ENCODE results near the gene FHL1.
"Not testable (repeated sequence)": the region's sequence is repeated elsewhere in the genome, so short reads cannot be mapped to it uniquely, and the experiment has no call there.

Gene FHL1

DNA sequence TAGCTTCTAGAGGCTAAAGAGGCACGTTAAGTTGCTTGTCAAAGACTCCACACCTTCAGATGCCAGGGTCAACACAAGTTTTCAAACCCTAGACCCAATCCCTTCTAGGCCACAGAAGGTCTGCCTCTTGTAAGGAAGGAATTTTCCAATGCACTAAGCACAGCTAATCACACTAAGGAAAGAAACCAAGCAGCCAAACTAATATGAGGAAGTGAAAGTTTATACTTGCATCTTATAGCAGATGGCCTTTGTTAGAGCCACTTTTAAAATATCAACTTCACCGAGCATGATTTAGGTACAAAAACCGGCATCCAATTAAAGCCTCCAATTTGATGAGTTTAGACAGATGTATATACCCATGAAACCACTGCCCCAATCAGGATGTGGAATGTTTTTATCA, 9.9 kb downstream of the FHL1 start:
- no peak for TF ChIP-seq Cebpa-rat (IDR thresholded peaks at IDR 0.05)
- peaks cover 95 to 100% (median 100%) of the 10 kb centered on the region in 11 experiments for H3K27me3 ChIP-seq
- peak overlapping the region in 7 of 11 experiments; percentile 26 to 64 (median 60); a peak in 14 of 22 replicates for H3K27ac ChIP-seq
- H3K9me3 ChIP-seq (replicated peaks in 1 of 11) = no peaks in the 10 kb centered on the region
- peak overlapping the region; percentile 21 to 61 (median 51); a peak in 21 of 22 replicates for H3K4me2 ChIP-seq
- no peak overlapping the region for H3K4me3 ChIP-seq
- peak overlapping the region in 6 of 11 experiments; percentile 4 to 39 (median 34); a peak in 5 of 22 replicates for H3K9ac ChIP-seq
- no peaks in the 10 kb centered on the region for H3K36me3 ChIP-seq
- H3K4me1 ChIP-seq = peaks cover 13 to 58% (median 35%) of the 10 kb centered on the region in 10 experiments
- H4K20me1 ChIP-seq = peaks cover 0 to 18% (median 0%) of the 10 kb centered on the region in 11 experiments; a peak in 7 of 22 replicates

DNA sequence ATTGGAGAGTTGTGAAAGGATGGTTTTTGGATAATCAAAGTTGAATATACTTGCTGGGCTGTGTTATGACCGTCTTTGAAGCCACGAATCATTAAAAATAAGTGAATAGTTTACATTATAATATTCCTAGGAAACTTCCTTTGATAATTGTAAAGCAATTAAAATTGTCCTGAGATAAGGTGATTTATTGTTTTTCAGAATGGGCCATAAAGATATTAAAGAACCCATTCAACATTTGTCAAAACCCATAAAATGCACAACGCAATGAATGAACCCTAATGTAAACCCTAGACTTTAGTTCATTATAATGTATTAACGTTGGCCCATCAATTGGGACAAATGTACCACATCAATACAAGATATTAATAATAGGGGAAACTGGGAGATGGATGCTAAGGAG, 11.4 kb downstream of the FHL1 start:
- peaks cover 17 to 64% (median 35%) of the 10 kb centered on the region in 10 experiments for H3K4me1 ChIP-seq
- no peaks in the 10 kb centered on the region for H3K36me3 ChIP-seq
- peaks cover 97 to 100% (median 100%) of the 10 kb centered on the region in 11 experiments for H3K27me3 ChIP-seq
- peaks cover 0 to 20% (median 5%) of the 10 kb centered on the region in 11 experiments; a peak in 9 of 22 replicates for H4K20me1 ChIP-seq
- no peak overlapping the region for H3K4me3 ChIP-seq
- peak overlapping the region in 5 of 11 experiments; percentile 30 to 70 (median 63); a peak in 10 of 22 replicates for H3K27ac ChIP-seq
- peak overlapping the region in 3 of 11 experiments; percentile 20 to 58 (median 51); a peak in 6 of 22 replicates for H3K4me2 ChIP-seq
- H3K9me3 ChIP-seq (replicated peaks in 1 of 11) = no peaks in the 10 kb centered on the region
- H3K9ac ChIP-seq = no peak overlapping the region
- no peak for TF ChIP-seq Cebpa-rat (IDR thresholded peaks at IDR 0.05)

DNA sequence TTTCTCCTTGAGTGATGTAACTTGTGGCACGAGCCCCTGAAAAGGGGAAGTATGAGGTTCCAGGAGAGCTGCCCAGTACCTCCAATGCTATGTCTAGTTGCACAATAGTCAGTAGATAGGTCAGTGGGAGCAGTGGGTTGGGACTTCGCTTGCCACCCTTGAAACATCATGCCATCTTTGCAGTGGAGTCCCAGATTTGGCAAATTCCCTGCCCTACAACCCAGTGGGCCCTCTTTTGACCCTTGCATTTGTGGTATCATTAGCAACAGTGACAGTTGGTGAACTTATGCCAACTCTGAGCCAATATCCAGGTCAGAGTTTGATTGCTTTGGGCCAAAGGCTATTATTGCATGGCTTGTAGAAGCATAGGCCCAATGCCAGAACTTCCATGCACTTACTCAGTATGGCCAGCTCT, 12.3 kb downstream of the FHL1 start:
- peaks cover 98 to 100% (median 100%) of the 10 kb centered on the region in 11 experiments for H3K27me3 ChIP-seq
- peak overlapping the region in 1 of 11 experiments; percentile 51; a peak in 1 of 22 replicates for H3K9ac ChIP-seq
- peak overlapping the region in 6 of 11 experiments; percentile 12 to 70 (median 63); a peak in 11 of 22 replicates for H3K27ac ChIP-seq
- peak in 8 of 11 experiments; percentile 14 to 83 (median 63); a peak in 10 of 22 replicates for TF ChIP-seq Cebpa-rat (IDR thresholded peaks at IDR 0.05)
- H3K4me1 ChIP-seq = peaks cover 17 to 64% (median 35%) of the 10 kb centered on the region in 10 experiments
- H3K4me3 ChIP-seq = no peak overlapping the region
- no peaks in the 10 kb centered on the region for H3K9me3 ChIP-seq (replicated peaks in 1 of 11)
- no peaks in the 10 kb centered on the region for H3K36me3 ChIP-seq
- H3K4me2 ChIP-seq = peak overlapping the region in 9 of 11 experiments; percentile 1 to 64 (median 51); a peak in 16 of 22 replicates
- H4K20me1 ChIP-seq = peaks cover 0 to 19% (median 5%) of the 10 kb centered on the region in 11 experiments; a peak in 9 of 22 replicates

DNA sequence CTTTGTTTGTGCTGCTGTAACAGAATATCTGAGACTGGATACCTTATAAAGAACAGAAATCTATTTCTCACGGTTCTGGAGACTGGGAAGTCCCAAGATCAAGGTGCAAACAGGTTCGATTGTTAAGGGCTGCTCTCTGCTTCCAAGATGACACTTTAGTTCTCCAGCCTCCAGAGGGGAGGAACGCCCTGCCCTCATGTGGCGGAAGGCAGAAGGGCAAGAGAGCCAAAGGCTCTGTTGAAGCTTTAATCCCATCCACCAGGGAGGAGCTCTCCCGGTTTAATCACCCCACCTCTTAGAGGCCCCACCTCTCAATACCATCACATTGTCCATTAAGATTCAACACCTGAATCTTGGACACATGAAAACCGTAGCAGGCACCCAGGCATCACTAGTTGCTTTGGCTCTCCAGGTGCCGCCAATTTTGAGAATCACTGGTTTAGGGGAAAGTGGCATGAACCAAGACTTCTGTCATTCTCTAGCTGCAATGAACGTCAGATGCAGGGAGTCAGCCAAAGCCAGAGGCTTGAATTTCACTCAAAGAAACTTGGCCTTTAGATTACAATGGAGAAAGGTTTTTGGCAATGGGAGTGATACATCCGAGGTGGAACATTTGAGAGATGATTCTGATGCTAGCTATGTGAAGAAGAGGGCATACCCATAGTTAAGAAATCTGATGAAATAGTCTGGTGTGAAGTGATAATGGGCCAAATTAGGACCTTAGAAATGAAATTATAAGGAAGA, 15.7 kb downstream of the FHL1 start:
- H3K4me3 ChIP-seq = no peak overlapping the region
- peaks cover 0 to 31% (median 5%) of the 10 kb centered on the region in 11 experiments; a peak in 9 of 22 replicates for H4K20me1 ChIP-seq
- H3K4me1 ChIP-seq = peaks cover 5 to 37% (median 18%) of the 10 kb centered on the region in 10 experiments; a peak in 19 of 20 replicates
- H3K9me3 ChIP-seq (replicated peaks in 1 of 11) = no peaks in the 10 kb centered on the region
- H3K36me3 ChIP-seq = no peaks in the 10 kb centered on the region
- H3K4me2 ChIP-seq = no peak overlapping the region
- H3K27ac ChIP-seq = no peak overlapping the region
- H3K9ac ChIP-seq = no peak overlapping the region
- peaks cover 95 to 100% (median 98%) of the 10 kb centered on the region in 11 experiments for H3K27me3 ChIP-seq
- no peak for TF ChIP-seq Cebpa-rat (IDR thresholded peaks at IDR 0.05)

DNA sequence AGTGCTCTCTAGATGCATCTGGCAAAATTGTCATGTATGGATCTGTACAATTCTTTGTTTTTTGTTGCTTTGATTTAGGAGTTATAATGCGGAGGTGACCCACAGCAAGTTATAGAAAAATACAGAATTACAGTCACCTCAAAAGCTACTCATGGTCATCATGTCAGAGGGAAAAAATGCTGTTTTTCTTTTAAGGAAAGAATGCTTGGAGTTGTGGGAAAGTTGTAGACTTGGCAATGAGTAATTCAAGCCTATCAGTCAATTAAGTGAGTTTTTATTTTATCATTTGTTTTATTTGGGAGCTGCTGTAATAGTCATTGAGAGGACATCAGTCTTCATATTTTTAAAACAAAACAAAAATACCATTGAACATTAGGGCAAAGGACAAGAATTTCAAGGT, 16.4 kb downstream of the FHL1 start:
- no peak overlapping the region for H3K9ac ChIP-seq
- no peak overlapping the region for H3K27ac ChIP-seq
- H4K20me1 ChIP-seq = peaks cover 0 to 34% (median 5%) of the 10 kb centered on the region in 11 experiments; a peak in 9 of 22 replicates
- H3K4me3 ChIP-seq = no peak overlapping the region
- H3K9me3 ChIP-seq (replicated peaks in 1 of 11) = no peaks in the 10 kb centered on the region
- peaks cover 8 to 35% (median 18%) of the 10 kb centered on the region in 10 experiments for H3K4me1 ChIP-seq
- H3K4me2 ChIP-seq = no peak overlapping the region
- TF ChIP-seq Cebpa-rat (IDR thresholded peaks at IDR 0.05) = no peak
- peaks cover 93 to 100% (median 98%) of the 10 kb centered on the region in 11 experiments for H3K27me3 ChIP-seq
- H3K36me3 ChIP-seq = no peaks in the 10 kb centered on the region

DNA sequence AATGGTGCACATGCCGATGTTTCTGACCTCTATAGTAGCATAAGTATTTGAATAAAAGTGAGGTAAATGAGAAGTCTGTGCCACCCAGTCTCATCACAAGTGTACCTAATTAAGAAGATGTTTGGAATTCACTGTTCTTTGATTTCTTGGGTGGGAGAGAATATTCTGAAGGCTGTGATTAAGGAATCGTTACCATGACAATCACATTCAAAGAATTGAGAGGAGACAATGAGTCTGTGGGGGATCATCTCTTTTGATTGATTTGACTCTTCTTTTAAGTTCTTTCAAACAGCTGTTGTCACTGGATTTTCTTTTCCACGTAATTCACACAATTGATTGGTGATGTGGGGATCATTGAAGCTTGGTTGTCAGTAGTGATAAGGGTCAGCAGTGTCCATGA, 18.1 kb downstream of the FHL1 start:
- H3K9me3 ChIP-seq (replicated peaks in 1 of 11) = no peaks in the 10 kb centered on the region
- no peak overlapping the region for H3K9ac ChIP-seq
- H4K20me1 ChIP-seq = peaks cover 0 to 41% (median 5%) of the 10 kb centered on the region in 11 experiments; a peak in 12 of 22 replicates
- no peak overlapping the region for H3K4me2 ChIP-seq
- H3K36me3 ChIP-seq = peaks cover 0 to 4% (median 0%) of the 10 kb centered on the region in 11 experiments; a peak in 1 of 22 replicates
- H3K27ac ChIP-seq = no peak overlapping the region
- TF ChIP-seq Cebpa-rat (IDR thresholded peaks at IDR 0.05) = no peak
- H3K27me3 ChIP-seq = peaks cover 95 to 100% (median 98%) of the 10 kb centered on the region in 11 experiments
- peaks cover 0 to 25% (median 16%) of the 10 kb centered on the region in 10 experiments; a peak in 16 of 20 replicates for H3K4me1 ChIP-seq
- no peak overlapping the region for H3K4me3 ChIP-seq

DNA sequence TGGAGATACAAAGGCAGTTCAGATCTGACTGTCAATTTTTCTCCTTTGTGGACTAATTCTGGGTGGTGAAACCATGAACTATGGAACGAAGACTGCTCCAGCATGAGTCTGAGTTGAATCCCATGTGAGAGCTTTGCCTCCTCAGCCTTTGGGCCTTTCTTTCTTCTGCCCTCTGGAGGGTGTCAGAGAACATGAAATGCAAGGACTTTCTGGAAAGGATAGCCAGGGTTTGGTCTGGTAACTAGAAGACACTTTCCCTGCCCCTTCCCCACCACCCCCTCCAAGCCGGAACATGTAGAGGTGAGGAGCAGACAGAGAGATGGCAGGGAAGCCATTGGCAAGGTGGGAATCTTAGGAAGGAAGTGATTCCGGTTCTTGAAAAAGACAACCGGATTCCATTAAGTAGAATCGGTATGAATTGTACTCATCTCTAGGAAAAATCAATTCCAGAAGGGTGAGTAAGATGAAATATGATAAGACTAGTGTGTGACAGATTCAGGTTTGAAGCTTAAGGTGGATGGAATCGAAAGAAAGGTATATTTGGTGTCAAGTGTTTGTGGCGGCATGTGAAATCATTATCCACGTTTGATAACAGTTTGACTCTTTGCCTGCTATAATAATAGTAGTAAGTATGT, 19.0 kb downstream of the FHL1 start:
- no peak overlapping the region for H3K4me2 ChIP-seq
- H3K27me3 ChIP-seq = peaks cover 95 to 100% (median 98%) of the 10 kb centered on the region in 11 experiments
- H3K9ac ChIP-seq = no peak overlapping the region
- peaks cover 0 to 7% (median 0%) of the 10 kb centered on the region in 11 experiments; a peak in 1 of 22 replicates for H3K36me3 ChIP-seq
- H3K4me1 ChIP-seq = peaks cover 0 to 27% (median 16%) of the 10 kb centered on the region in 10 experiments; a peak in 16 of 20 replicates
- no peaks in the 10 kb centered on the region for H3K9me3 ChIP-seq (replicated peaks in 1 of 11)
- TF ChIP-seq Cebpa-rat (IDR thresholded peaks at IDR 0.05) = no peak
- no peak overlapping the region for H3K27ac ChIP-seq
- peaks cover 0 to 40% (median 5%) of the 10 kb centered on the region in 11 experiments; a peak in 12 of 22 replicates for H4K20me1 ChIP-seq
- no peak overlapping the region for H3K4me3 ChIP-seq

DNA sequence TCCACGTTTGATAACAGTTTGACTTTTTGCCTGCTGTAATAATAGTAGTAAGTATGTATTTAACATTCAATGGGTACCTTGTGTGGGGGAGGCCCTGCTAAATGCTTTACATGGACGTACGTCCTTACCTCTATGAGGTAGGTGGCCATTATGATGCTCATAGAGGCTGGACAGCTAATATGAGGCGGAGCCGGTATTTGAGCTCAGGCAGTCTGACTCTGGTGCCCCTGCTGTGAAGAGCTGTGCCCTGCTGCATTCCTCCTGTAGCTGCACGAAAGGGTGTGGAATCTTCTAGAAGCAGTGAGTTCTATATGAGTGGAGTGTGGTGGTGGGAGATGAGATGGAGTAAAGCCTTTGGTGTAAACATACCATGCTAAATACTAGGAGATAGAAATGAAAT, 20.7 kb downstream of the FHL1 start:
- H3K9me3 ChIP-seq (replicated peaks in 1 of 11); H3K27ac ChIP-seq; H3K9ac ChIP-seq; H3K4me3 ChIP-seq: not testable (repeated sequence)
- H3K27me3 ChIP-seq = peaks cover 95 to 100% (median 98%) of the 10 kb centered on the region in 11 experiments
- H4K20me1 ChIP-seq = peaks cover 0 to 36% (median 4%) of the 10 kb centered on the region in 11 experiments; a peak in 11 of 22 replicates
- H3K36me3 ChIP-seq = peaks cover 0 to 14% (median 0%) of the 10 kb centered on the region in 11 experiments; a peak in 1 of 22 replicates
- H3K4me1 ChIP-seq = peaks cover 0 to 19% (median 15%) of the 10 kb centered on the region in 10 experiments; a peak in 16 of 20 replicates
- peak overlapping the region in 1 of 11 experiments; percentile 40; a peak in 2 of 22 replicates for H3K4me2 ChIP-seq
